BLaER1 treated with 17β-estradiol and CSF1 and Interleukin-3, amounts not matched to agents 10 nM and 100 nM (cell line): Measurements from ENCODE around the gene DEPDC1B.
A peak's percentile ranks its signal among the peaks of the same experiment; 100 is the strongest.

Experiments used
- H3K27ac ChIP-seq, 11 experiments: shearing (Covaris generic); formaldehyde crosslinking; 2 replicates each; pipeline ENCODE4 v1.8.1; 2022
- H3K27me3 ChIP-seq, 11 experiments: shearing (Covaris generic); formaldehyde crosslinking; 2 replicates each; pipeline ENCODE4 v1.8.1; 2022
- H3K36me3 ChIP-seq, 11 experiments: shearing (Covaris generic); formaldehyde crosslinking; 2 replicates each; pipeline ENCODE4 v1.8.1; 2022
- H3K4me1 ChIP-seq, 10 experiments: shearing (Covaris generic); formaldehyde crosslinking; 2 replicates each; pipeline ENCODE4 v1.8.1; 2022
- H3K4me2 ChIP-seq, 11 experiments: shearing (Covaris generic); formaldehyde crosslinking; 2 replicates each; pipeline ENCODE4 v1.8.1; 2022
- H3K4me3 ChIP-seq, 10 experiments: shearing (Covaris generic); formaldehyde crosslinking; 2 replicates each; pipeline ENCODE4 v1.8.1; 2022
- H3K9ac ChIP-seq, 11 experiments: shearing (Covaris generic); formaldehyde crosslinking; 2 replicates each; pipeline ENCODE4 v1.8.1; 2022
- H3K9me3 ChIP-seq, 11 experiments: shearing (Covaris generic); formaldehyde crosslinking; replicated peaks in 1 of 11; 2 replicates each; pipeline ENCODE4 v1.8.1; 2022
- H4K20me1 ChIP-seq, 11 experiments: shearing (Covaris generic); formaldehyde crosslinking; 2 replicates each; pipeline ENCODE4 v1.8.1; 2022
- Cebpa-rat ChIP-seq, 11 experiments: shearing (Covaris generic); IDR thresholded peaks; 2 replicates each; pipeline ENCODE4 v1.8.1; 2022

The DEPDC1B gene

GRCh38 chr5:60701321-60701968 is 1.5 kb upstream of the DEPDC1B start:
- peaks cover 16 to 34% (median 25%) of the 10 kb centered on the region in 10 experiments for H3K4me1 ChIP-seq
- H3K36me3 ChIP-seq: no peaks in the 10 kb centered on the region
- TF ChIP-seq Cebpa-rat (IDR thresholded peaks at IDR 0.05): no peak
- H3K27me3 ChIP-seq: no peaks in the 10 kb centered on the region
- H3K4me2 ChIP-seq: peak overlapping the region in 10 of 11 experiments; percentile 75 to 96 (median 86); a peak in 20 of 22 replicates
- H4K20me1 ChIP-seq: no peaks in the 10 kb centered on the region
- no peak overlapping the region for H3K4me3 ChIP-seq
- H3K9me3 ChIP-seq: no peaks in the 10 kb centered on the region
- no peak overlapping the region for H3K9ac ChIP-seq
- no peak overlapping the region for H3K27ac ChIP-seq

GRCh38 chr5:60700416-60700757 is 421 bp upstream of the DEPDC1B start:
- Histone ChIP-seq H3K27ac (peak overlapping the region in 10 of 11 experiments; percentile 56 to 94 (median 92); a peak in 20 of 22 replicates), H3K4me2 (peak overlapping the region; percentile 75 to 96 (median 86)), H3K9ac (peak overlapping the region; percentile 75 to 95 (median 91)), H3K27me3 (no peaks in the 10 kb centered on the region), H4K20me1 (no peaks in the 10 kb centered on the region), H3K9me3 (peaks cover 0 to 7% (median 2%) of the 10 kb centered on the region in 11 experiments; a peak in 10 of 22 replicates), H3K36me3 (peaks cover 0 to 6% (median 2%) of the 10 kb centered on the region in 11 experiments; a peak in 10 of 22 replicates), H3K4me3 (peak overlapping the region; percentile 66 to 84 (median 77)), H3K4me1 (peaks cover 16 to 34% (median 25%) of the 10 kb centered on the region in 10 experiments)
- TF ChIP-seq Cebpa-rat (IDR thresholded peaks at IDR 0.05): no peak

GRCh38 chr5:60699288-60699608 is 718 bp downstream of the DEPDC1B start:
- Histone ChIP-seq H3K27ac (peak overlapping the region in 10 of 11 experiments; percentile 56 to 94 (median 92); a peak in 21 of 22 replicates), H3K4me2 (peak overlapping the region; percentile 75 to 96 (median 86)), H3K9me3 (peaks cover 0 to 13% (median 7%) of the 10 kb centered on the region in 11 experiments; a peak in 13 of 22 replicates), H3K36me3 (peaks cover 0 to 17% (median 11%) of the 10 kb centered on the region in 11 experiments; a peak in 11 of 22 replicates), H3K4me3 (peak overlapping the region; percentile 66 to 84 (median 77)), H3K27me3 (no peaks in the 10 kb centered on the region), H3K4me1 (peaks cover 16 to 34% (median 25%) of the 10 kb centered on the region in 10 experiments), H4K20me1 (no peaks in the 10 kb centered on the region), H3K9ac (peak overlapping the region; percentile 75 to 95 (median 91))
- TF ChIP-seq Cebpa-rat (IDR thresholded peaks at IDR 0.05): no peak

GRCh38 chr5:60698336-60698735 is 1.6 kb downstream of the DEPDC1B start:
- peak overlapping the region in 4 of 11 experiments; percentile 89 to 95 (median 94); a peak in 3 of 22 replicates for H3K9ac ChIP-seq
- H3K4me3 ChIP-seq: peak overlapping the region in 8 of 10 experiments; percentile 73 to 82 (median 77); a peak in 12 of 20 replicates
- H3K27ac ChIP-seq: no peak overlapping the region; a peak in 1 of 22 replicates
- TF ChIP-seq Cebpa-rat (IDR thresholded peaks at IDR 0.05): no peak
- peak overlapping the region; percentile 75 to 96 (median 86); a peak in 20 of 22 replicates for H3K4me2 ChIP-seq
- H4K20me1 ChIP-seq: no peaks in the 10 kb centered on the region
- H3K4me1 ChIP-seq: peaks cover 16 to 34% (median 25%) of the 10 kb centered on the region in 10 experiments
- no peaks in the 10 kb centered on the region for H3K27me3 ChIP-seq
- H3K36me3 ChIP-seq: peaks cover 0 to 26% (median 16%) of the 10 kb centered on the region in 11 experiments; a peak in 12 of 22 replicates
- H3K9me3 ChIP-seq: peaks cover 0 to 15% (median 7%) of the 10 kb centered on the region in 11 experiments; a peak in 13 of 22 replicates

GRCh38 chr5:60690326-60690725 is 9.6 kb downstream of the DEPDC1B start:
- Histone ChIP-seq H3K36me3 (peaks cover 0 to 65% (median 40%) of the 10 kb centered on the region in 11 experiments; a peak in 18 of 22 replicates), H3K9me3 (peaks cover 0 to 20% (median 5%) of the 10 kb centered on the region in 11 experiments; a peak in 13 of 22 replicates), H3K27me3 (no peaks in the 10 kb centered on the region), H4K20me1 (peaks cover 0 to 10% (median 0%) of the 10 kb centered on the region in 11 experiments; a peak in 5 of 22 replicates), H3K4me2 (no peak overlapping the region), H3K4me3 (no peak overlapping the region), H3K9ac (no peak overlapping the region), H3K4me1 (peaks cover 0 to 9% (median 0%) of the 10 kb centered on the region in 10 experiments; a peak in 4 of 20 replicates), H3K27ac (no peak overlapping the region)
- no peak for TF ChIP-seq Cebpa-rat (IDR thresholded peaks at IDR 0.05)

- no peak overlapping the region for H3K4me2 ChIP-seq
- H3K9ac ChIP-seq: no peak overlapping the region
- no peaks in the 10 kb centered on the region for H3K27me3 ChIP-seq
- H3K4me3 ChIP-seq: no peak overlapping the region
- TF ChIP-seq Cebpa-rat (IDR thresholded peaks at IDR 0.05): no peak
- H3K9me3 ChIP-seq: peaks cover 0 to 14% (median 0%) of the 10 kb centered on the region in 11 experiments; a peak in 4 of 22 replicates
- H3K4me1 ChIP-seq: peaks cover 0 to 10% (median 0%) of the 10 kb centered on the region in 10 experiments; a peak in 4 of 20 replicates
- H3K27ac ChIP-seq: no peak overlapping the region
- H3K36me3 ChIP-seq: peaks cover 0 to 65% (median 43%) of the 10 kb centered on the region in 11 experiments; a peak in 18 of 22 replicates
- H4K20me1 ChIP-seq: peaks cover 0 to 11% (median 0%) of the 10 kb centered on the region in 11 experiments; a peak in 5 of 22 replicates
Observed at GRCh38 chr5:60688980-60689379, 11.0 kb downstream of the DEPDC1B start.

- TF ChIP-seq Cebpa-rat (IDR thresholded peaks at IDR 0.05): no peak
- H3K4me3 ChIP-seq: no peak overlapping the region
- H3K4me2 ChIP-seq: no peak overlapping the region
- H3K4me1 ChIP-seq: peaks cover 0 to 17% (median 0%) of the 10 kb centered on the region in 10 experiments; a peak in 5 of 20 replicates
- H4K20me1 ChIP-seq: peaks cover 0 to 11% (median 0%) of the 10 kb centered on the region in 11 experiments; a peak in 5 of 22 replicates
- no peak overlapping the region for H3K9ac ChIP-seq
- H3K27me3 ChIP-seq: no peaks in the 10 kb centered on the region
- peaks cover 0 to 9% (median 0%) of the 10 kb centered on the region in 11 experiments; a peak in 5 of 22 replicates for H3K9me3 ChIP-seq
- H3K36me3 ChIP-seq: peaks cover 0 to 66% (median 41%) of the 10 kb centered on the region in 11 experiments; a peak in 18 of 22 replicates
- H3K27ac ChIP-seq: no peak overlapping the region
Observed at GRCh38 chr5:60687927-60688720, 11.8 kb downstream of the DEPDC1B start.

- TF ChIP-seq Cebpa-rat (IDR thresholded peaks at IDR 0.05): no peak
- Histone ChIP-seq H3K4me2 (no peak overlapping the region; a peak in 1 of 22 replicates), H3K4me3 (no peak overlapping the region)
Observed at GRCh38 chr5:60686157-60686556, 13.8 kb downstream of the DEPDC1B start.

More at GRCh38 chr5:60686157-60686556, 13.8 kb downstream of the DEPDC1B start:
- no peaks in the 10 kb centered on the region for H3K27me3 ChIP-seq
- peaks cover 0 to 19% (median 0%) of the 10 kb centered on the region in 10 experiments; a peak in 5 of 20 replicates for H3K4me1 ChIP-seq
- H4K20me1 ChIP-seq: peaks cover 0 to 13% (median 0%) of the 10 kb centered on the region in 11 experiments; a peak in 5 of 22 replicates
- no peak overlapping the region for H3K9ac ChIP-seq
- H3K9me3 ChIP-seq: peaks cover 0 to 7% (median 0%) of the 10 kb centered on the region in 11 experiments; a peak in 4 of 22 replicates
- no peak overlapping the region for H3K27ac ChIP-seq
- peaks cover 0 to 77% (median 50%) of the 10 kb centered on the region in 11 experiments; a peak in 18 of 22 replicates for H3K36me3 ChIP-seq
